Stimulated activated CD8-positive, alpha-beta memory T cell treated with anti-CD3 and anti-CD28 coated beads, Interleukin-7, amount 100 ng/mL, for 1 hour (primary cell): Measurements from ENCODE around the gene SMG9.
"Not testable (repeated sequence)": the region's sequence is repeated elsewhere in the genome, so short reads cannot be mapped to it uniquely, and the experiment has no call there.

Experiments used
- DNase-seq, 2 donors: peaks; one replicate each; pipeline ENCODE4 v3.0.0-alpha.2; 2020; ENCODE audit warnings: low read depth in 2 of 2

SMG9 gene

GRCh38 chr19:43779820-43780219, 25.1 kb upstream of the SMG9 start:
- no peak for DNase-seq

GRCh38 chr19:43779147-43779819, 24.5 kb upstream of the SMG9 start:
- no peak for DNase-seq

- no peak for DNase-seq
Observed at GRCh38 chr19:43778651-43779050, 23.9 kb upstream of the SMG9 start.

- no peak for DNase-seq
Observed at GRCh38 chr19:43777163-43777695, 22.5 kb upstream of the SMG9 start.

GRCh38 chr19:43776286-43776685, 21.5 kb upstream of the SMG9 start:
- DNase-seq: no peak

- DNase-seq: no peak
Observed at GRCh38 chr19:43775299-43775890, 20.6 kb upstream of the SMG9 start.

- DNase-seq: not testable (repeated sequence)
Observed at GRCh38 chr19:43774940-43775258, 20.1 kb upstream of the SMG9 start.

GRCh38 chr19:43774103-43774939, 19.6 kb upstream of the SMG9 start:
- DNase-seq: no peak

- DNase-seq: no peak
Observed at GRCh38 chr19:43773725-43774102, 19.0 kb upstream of the SMG9 start.

GRCh38 chr19:43769256-43769655, 14.5 kb upstream of the SMG9 start:
- no peak for DNase-seq

GRCh38 chr19:43768273-43769050, 13.7 kb upstream of the SMG9 start:
- DNase-seq: no peak

- DNase-seq: no peak
Observed at GRCh38 chr19:43767818-43768217, 13.1 kb upstream of the SMG9 start.

- no peak for DNase-seq
Observed at GRCh38 chr19:43767316-43767715, 12.6 kb upstream of the SMG9 start.

GRCh38 chr19:43766755-43767043, 11.9 kb upstream of the SMG9 start:
- DNase-seq: no peak

- DNase-seq: no peak
Observed at GRCh38 chr19:43765109-43765876, 10.5 kb upstream of the SMG9 start.

- not testable (repeated sequence) for DNase-seq
Observed at GRCh38 chr19:43764684-43765083, 9.9 kb upstream of the SMG9 start.

- no peak for DNase-seq
Observed at GRCh38 chr19:43763473-43763939, 8.7 kb upstream of the SMG9 start.

GRCh38 chr19:43762814-43763213, 8.1 kb upstream of the SMG9 start:
- no peak for DNase-seq

GRCh38 chr19:43760941-43761340, 6.2 kb upstream of the SMG9 start:
- no peak for DNase-seq

- no peak for DNase-seq
Observed at GRCh38 chr19:43759515-43759914, 4.8 kb upstream of the SMG9 start.

- DNase-seq: peak; percentile 56 to 58
Observed at GRCh38 chr19:43755256-43755801, 567 bp upstream of the SMG9 start.
